ACC112 (cell line): Measurements from ENCODE around the gene SERP1.
A peak's percentile ranks its signal among the peaks of the same experiment; 100 is the strongest.
"Not testable (repeated sequence)": the region's sequence is repeated elsewhere in the genome, so short reads cannot be mapped to it uniquely, and the experiment has no call there.

Experiments used
- H2AFZ ChIP-seq: fragments of 200-600 bp; sonication (generic); one replicate; pipeline ENCODE4 v1.6.0; 2017; ENCODE audit warnings: antibody characterized with exemption, low read length; ENCODE audit not compliant: unreplicated experiment
- H3K27ac ChIP-seq: fragments of 200-600 bp; sonication (generic); 2 replicates; pipeline ENCODE4 v1.5.1; 2014; ENCODE audit warnings: low read depth, mild to moderate bottlenecking, antibody characterized with exemption, low read length, moderate library complexity
- H3K27me3 ChIP-seq: fragments of 200-600 bp; sonication (generic); 2 replicates; pipeline ENCODE4 v1.6.1; 2014; ENCODE audit warnings: mild to moderate bottlenecking, antibody characterized with exemption, low read length, moderate library complexity, mixed read lengths; ENCODE audit not compliant: insufficient read depth
- H3K36me3 ChIP-seq: fragments of 200-600 bp; sonication (generic); 2 replicates; pipeline ENCODE4 v1.6.1; 2016; ENCODE audit warnings: mild to moderate bottlenecking, antibody characterized with exemption, low read length, moderate library complexity, mixed read lengths; ENCODE audit not compliant: insufficient read depth
- H3K4me1 ChIP-seq: fragments of 200-600 bp; sonication (generic); one replicate; pipeline ENCODE4 v1.6.1; 2016; ENCODE audit warnings: low read length, mixed read lengths; ENCODE audit not compliant: insufficient read depth, unreplicated experiment, control insufficient read depth
- H3K4me3 ChIP-seq: fragments of 200-600 bp; sonication (generic); 2 replicates; pipeline ENCODE4 v1.5.1; 2014; ENCODE audit warnings: mild to moderate bottlenecking, low read depth, low read length
- H3K79me2 ChIP-seq: fragments of 200-600 bp; sonication (generic); one replicate; pipeline ENCODE4 v1.6.0; 2016; ENCODE audit warnings: low read length; ENCODE audit not compliant: control insufficient read depth, unreplicated experiment, insufficient read depth

Gene SERP1

DNA sequence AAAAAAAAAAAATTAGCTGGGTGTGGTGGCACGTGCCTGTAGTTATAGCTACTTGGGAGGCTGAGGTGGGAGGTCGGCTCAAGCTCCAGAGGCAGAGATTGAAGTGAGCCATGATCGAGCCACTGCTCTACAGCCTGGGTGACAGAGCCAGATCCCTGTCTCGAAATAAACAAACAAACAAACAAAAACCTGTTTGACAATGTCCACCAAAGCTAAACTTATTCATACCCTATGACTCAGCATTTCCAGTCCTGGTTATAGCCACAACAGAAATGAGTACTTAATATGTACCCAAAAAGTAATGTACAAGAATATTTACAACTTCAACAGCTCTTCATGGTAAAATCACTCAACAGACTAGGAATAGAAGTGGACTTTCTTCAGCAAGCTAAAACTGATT lies 31.1 kb downstream of the SERP1 start:
- H3K27ac ChIP-seq: no peak overlapping the region
- H3K4me3 ChIP-seq: no peak overlapping the region
- no peaks in the 10 kb centered on the region for H3K79me2 ChIP-seq
- peaks cover 5% of the 10 kb centered on the region for H3K4me1 ChIP-seq
- H3K27me3 ChIP-seq: no peaks in the 10 kb centered on the region
- H3K36me3 ChIP-seq: no peaks in the 10 kb centered on the region
- H2AFZ ChIP-seq: peak overlapping the region; percentile 42

DNA sequence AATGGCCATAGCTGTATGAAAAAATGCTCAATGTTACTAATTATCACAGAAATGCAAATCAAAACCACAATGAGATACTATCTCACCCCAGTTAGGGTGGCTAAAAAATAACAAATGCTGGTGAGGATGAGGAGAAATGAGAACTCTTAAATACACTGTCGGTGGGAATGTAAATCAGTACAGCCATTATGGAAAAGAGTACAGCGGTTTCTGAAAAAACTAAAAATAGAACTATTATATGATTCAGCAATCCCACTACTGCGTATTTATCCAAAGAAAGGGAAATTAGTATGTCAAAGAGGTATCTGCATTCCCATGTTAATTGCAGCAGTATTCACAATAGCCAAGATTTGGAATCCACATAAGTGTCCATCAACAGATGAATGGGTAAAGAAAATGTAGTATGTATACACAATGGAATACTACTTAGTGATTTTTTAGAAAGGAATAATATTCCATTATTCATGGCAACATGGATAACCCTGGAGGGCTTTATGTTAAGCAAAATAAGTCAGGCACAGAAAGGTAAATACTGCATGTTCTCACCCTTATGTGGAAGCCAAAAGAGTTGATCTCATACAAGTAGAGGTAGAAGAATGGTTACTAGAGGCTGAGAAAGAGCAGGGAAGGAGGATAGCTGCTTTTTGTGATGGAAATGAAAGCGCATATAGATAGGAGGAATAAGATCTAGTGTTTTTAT lies 35.0 kb downstream of the SERP1 start:
- Histone ChIP-seq H3K4me3 (no peak overlapping the region), H3K4me1 (peaks cover 5% of the 10 kb centered on the region), H3K27me3 (no peaks in the 10 kb centered on the region), H3K79me2 (no peaks in the 10 kb centered on the region), H2AFZ (no peak overlapping the region), H3K27ac (no peak overlapping the region), H3K36me3 (no peaks in the 10 kb centered on the region)

DNA sequence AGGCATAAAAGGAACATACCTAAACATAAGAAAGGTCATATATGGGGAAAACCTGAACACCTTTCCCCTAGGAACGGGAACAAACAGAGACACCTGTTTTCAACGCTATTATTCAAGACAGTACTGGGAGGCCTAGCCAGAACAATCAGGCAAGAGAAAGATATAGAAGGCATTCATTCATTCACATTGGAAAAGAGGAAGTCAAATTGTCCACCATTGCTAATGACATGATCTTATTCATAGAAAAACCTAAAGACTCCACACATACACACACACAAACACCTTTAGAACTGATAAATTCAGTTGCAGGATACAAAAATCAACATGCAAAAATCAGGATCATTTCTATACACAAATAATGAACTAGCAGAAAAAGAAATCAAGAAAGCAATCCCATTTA lies 36.5 kb downstream of the SERP1 start:
- Histone ChIP-seq H3K79me2 (no peaks in the 10 kb centered on the region), H3K4me3 (no peak overlapping the region)

DNA sequence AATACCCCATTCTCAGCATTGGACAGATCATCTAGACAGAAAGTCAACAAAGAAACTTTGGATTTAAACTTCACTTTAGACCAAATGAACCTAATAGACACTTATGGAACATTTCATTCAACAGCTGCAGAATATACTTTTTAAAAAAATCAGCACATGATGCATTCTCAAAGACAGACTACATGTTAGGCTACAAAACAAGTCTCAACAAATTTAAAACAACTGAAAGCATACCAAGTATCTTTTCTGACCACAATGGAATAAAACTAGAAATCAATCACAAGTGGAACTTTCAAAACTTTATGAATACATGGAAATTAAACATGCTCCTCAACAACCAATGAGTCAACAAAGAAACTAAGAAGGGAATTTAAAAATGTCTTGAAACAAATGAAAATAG lies 37.9 kb downstream of the SERP1 start:
- no peaks in the 10 kb centered on the region for H3K36me3 ChIP-seq
- no peaks in the 10 kb centered on the region for H3K27me3 ChIP-seq
- H3K4me3 ChIP-seq: no peak overlapping the region
- H3K4me1 ChIP-seq: no peaks in the 10 kb centered on the region
- H3K27ac ChIP-seq: no peak overlapping the region
- no peaks in the 10 kb centered on the region for H3K79me2 ChIP-seq
- H2AFZ ChIP-seq: no peak overlapping the region

More for the DNA sequence above, 36.5 kb downstream of the SERP1 start:
- Histone ChIP-seq H2AFZ (no peak overlapping the region), H3K36me3 (no peaks in the 10 kb centered on the region), H3K4me1 (no peaks in the 10 kb centered on the region), H3K27ac (no peak overlapping the region), H3K27me3 (no peaks in the 10 kb centered on the region)

DNA sequence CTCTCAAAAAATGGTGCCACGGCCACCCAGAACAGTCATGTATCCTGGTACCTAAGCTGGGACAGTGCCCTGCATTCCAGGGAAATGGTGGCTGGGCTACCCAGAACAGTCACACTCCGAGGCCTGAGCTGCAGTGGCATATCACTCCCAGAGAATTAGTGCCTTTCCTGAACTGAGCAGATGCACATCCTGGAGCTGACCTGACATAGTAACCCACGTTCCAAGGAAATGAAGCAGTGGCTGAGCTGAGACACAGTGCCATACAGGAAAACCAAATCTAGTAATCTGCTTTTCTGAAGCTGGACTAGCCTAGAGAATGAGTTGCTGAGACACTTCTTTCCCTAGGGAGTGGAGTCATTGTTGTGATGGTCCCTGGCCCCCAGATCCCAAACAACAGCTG lies 41.8 kb downstream of the SERP1 start:
- Histone ChIP-seq H3K36me3 (no peaks in the 10 kb centered on the region), H3K4me1 (no peaks in the 10 kb centered on the region), H3K79me2 (no peaks in the 10 kb centered on the region), H3K27ac (no peak overlapping the region), H2AFZ (no peak overlapping the region), H3K4me3 (no peak overlapping the region), H3K27me3 (no peaks in the 10 kb centered on the region)

DNA sequence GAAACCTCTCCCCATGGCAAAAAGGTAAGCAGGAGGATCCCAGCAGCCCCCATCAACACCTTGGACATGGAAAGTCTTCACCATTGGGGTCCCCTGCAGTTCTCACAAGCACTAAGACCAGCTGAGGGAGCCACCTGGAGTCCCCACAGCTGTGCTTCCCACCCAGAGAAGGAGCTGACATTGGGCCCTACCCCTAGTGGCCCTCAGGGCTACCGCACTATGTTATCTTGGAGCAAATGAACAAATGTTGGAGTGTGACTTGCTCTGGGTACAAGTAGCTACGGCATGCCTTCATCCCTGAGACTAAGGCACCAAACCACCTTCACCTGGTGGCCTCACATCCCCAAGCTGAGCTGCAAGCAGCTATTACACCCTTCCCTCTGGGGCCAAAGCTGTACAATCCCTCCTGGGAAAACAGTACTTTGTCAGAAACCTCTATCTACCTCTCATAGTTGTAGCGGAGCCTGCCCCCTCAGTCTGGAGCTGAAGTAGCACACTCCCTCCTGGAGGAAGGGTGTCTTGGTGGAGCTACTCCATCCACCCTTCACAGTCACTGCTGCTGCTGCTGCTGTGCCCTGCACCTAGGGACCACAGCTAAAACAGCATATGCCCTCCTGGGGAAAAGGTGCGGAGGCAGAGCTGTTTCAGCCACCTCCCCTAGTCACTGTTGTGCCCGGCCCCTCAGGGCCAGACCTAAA lies 42.7 kb downstream of the SERP1 start:
- H3K27me3 ChIP-seq: no peaks in the 10 kb centered on the region
- no peak overlapping the region for H2AFZ ChIP-seq
- no peak overlapping the region for H3K27ac ChIP-seq
- H3K36me3 ChIP-seq: no peaks in the 10 kb centered on the region
- H3K4me1 ChIP-seq: no peaks in the 10 kb centered on the region
- H3K4me3 ChIP-seq: no peak overlapping the region
- no peaks in the 10 kb centered on the region for H3K79me2 ChIP-seq

DNA sequence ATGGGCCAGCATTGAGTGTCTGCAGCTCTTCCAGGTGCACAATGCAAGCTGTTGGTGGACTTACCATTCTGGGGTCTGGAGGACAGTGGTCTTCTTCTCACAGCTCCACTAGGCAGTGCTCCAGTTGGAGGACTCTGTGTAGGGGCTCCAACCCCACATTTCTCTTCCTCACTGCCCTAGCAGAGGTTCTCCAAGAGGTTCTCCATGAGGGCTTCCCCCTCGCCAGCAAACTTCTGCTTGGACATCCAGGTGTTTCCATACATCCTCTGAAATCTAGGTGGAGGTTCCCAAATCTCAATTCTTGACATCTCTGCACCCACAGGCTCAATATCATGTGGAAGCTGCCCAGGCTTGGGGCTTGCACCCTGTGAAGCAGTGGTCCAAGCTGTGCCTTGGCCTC lies 45.3 kb downstream of the SERP1 start:
- H3K4me3 ChIP-seq, H3K27ac ChIP-seq, H3K27me3 ChIP-seq, H3K4me1 ChIP-seq, H3K79me2 ChIP-seq, H2AFZ ChIP-seq, H3K36me3 ChIP-seq: not testable (repeated sequence)

DNA sequence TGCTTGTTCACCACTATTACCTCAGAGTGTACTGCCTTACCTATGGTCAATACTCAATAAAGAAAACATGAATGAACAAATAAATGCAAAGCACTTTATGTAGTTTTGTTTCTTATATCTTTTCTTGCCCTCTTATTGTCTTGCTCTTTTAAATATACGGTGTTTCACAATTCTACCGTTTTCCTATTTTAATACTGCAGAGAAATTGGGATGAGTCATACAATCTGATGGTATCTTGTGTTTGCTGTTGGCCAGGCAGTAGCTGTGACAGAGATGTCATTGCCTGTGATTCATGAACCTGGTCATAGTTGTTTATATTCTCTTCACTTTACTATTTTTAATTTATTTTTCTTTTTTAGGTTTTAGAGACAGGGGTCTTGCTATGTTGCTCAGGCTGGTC lies 48.3 kb downstream of the SERP1 start:
- no peaks in the 10 kb centered on the region for H3K27me3 ChIP-seq
- H2AFZ ChIP-seq: peak overlapping the region; percentile 63
- H3K79me2 ChIP-seq: no peaks in the 10 kb centered on the region
- peak overlapping the region; percentile 15; the same call in 1 of the 2 replicates for H3K27ac ChIP-seq
- no peak overlapping the region for H3K4me3 ChIP-seq
- H3K4me1 ChIP-seq: peaks cover 7% of the 10 kb centered on the region
- no peaks in the 10 kb centered on the region for H3K36me3 ChIP-seq

DNA sequence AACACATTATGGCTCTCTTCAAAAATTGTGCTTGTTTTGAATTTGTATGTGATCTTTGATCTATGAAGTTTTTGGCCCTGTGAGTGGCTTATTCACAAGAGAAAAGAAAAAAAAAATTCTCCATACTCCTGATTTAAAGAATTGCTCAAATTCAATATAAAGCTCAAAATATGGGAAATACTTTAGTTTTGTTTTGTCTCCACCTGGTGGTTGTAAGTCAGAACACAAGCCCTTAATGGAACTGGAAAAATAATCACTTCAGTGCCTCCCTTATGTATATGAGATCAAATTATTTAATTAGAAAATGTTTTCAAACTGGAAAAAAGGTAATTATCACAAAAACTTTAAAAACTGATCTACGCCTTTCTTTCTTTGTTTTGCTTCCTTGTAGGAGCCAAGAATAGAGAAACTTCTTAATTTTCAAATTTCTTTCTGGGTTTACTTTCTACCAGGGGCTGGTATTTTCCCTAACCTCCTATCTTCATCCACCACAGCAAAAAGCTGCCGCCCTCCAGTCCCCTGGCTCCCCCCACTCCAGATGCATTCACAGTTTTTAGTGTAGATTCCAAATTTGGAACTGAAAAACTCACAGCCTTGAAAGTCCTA lies 50.6 kb downstream of the SERP1 start:
- H2AFZ ChIP-seq: no peak overlapping the region

DNA sequence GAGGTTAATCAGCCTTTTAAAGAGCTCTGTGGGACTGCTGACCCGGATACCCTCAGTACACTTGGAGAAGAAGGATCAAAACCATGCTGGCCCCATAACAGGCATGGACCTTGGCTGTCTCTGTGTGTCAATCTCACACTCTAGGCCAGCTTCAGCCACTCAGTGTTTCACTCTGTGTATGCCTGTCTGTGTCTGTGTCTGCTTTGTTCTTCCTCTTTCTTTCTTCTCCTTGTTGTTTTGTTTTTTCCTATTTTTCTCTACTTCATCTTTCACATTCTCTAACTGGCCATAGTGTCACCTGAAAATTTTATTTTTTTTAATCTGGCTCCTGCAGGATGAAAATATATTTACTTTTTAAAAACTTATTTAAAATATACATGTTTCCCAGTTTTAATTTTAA lies 51.1 kb downstream of the SERP1 start:
- Histone ChIP-seq H2AFZ (peak overlapping the region; percentile 14), H3K36me3 (no peaks in the 10 kb centered on the region), H3K4me1 (peaks cover 7% of the 10 kb centered on the region), H3K27ac (no peak overlapping the region), H3K27me3 (no peaks in the 10 kb centered on the region), H3K79me2 (no peaks in the 10 kb centered on the region), H3K4me3 (no peak overlapping the region)

More for the DNA sequence above, 50.6 kb downstream of the SERP1 start:
- Histone ChIP-seq H3K4me3 (no peak overlapping the region), H3K4me1 (peaks cover 7% of the 10 kb centered on the region), H3K79me2 (no peaks in the 10 kb centered on the region), H3K36me3 (no peaks in the 10 kb centered on the region), H3K27me3 (no peaks in the 10 kb centered on the region), H3K27ac (no peak overlapping the region)
